ENCODE measurements around the gene KRT40.

DNA sequence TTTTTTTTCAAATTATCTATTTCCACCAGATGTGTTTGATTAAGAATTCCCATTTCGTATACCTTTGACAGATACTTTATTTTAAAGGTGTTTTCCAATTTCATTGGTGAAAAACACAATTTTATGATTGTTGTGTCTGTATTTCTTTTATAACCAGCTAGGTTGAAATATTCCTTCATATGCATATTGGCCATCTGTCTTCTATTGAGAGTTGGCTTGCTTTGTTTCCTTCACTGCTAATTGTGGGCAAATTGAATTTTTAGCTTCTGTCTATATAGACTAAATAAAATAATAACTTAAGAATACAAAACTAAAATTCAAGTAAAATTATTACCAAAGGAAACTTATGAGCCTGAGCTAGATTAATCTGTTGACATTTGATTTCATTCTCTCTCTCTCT lies 11.0 kb upstream of the KRT40 start:
- TF ChIP-seq, protein P1, sequence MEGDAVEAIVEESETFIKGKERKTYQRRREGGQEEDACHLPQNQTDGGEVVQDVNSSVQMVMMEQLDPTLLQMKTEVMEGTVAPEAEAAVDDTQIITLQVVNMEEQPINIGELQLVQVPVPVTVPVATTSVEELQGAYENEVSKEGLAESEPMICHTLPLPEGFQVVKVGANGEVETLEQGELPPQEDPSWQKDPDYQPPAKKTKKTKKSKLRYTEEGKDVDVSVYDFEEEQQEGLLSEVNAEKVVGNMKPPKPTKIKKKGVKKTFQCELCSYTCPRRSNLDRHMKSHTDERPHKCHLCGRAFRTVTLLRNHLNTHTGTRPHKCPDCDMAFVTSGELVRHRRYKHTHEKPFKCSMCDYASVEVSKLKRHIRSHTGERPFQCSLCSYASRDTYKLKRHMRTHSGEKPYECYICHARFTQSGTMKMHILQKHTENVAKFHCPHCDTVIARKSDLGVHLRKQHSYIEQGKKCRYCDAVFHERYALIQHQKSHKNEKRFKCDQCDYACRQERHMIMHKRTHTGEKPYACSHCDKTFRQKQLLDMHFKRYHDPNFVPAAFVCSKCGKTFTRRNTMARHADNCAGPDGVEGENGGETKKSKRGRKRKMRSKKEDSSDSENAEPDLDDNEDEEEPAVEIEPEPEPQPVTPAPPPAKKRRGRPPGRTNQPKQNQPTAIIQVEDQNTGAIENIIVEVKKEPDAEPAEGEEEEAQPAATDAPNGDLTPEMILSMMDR (IDR thresholded peaks at IDR 0.05; ENCODE audit: low read depth, low read length): no peak
- TF ChIP-seq EZH2phosphoT487 (IDR thresholded peaks at IDR 0.05; ENCODE audit: low read depth): no peak
